Measurements from ENCODE around the gene CSMD2. TPM values are rescaled to one million over a fixed set of nuclear protein-coding genes. Genes with fewer than 3 reads are reported as not detected.
"Not testable (repeated sequence)": the region's sequence is repeated elsewhere in the genome, so short reads cannot be mapped to it uniquely, and the experiment has no call there.

Gene CSMD2
- total and polyA plus RNA-seq, 2 of the 8 experiments (the other 6 are each of a cell fraction or from before 2014, with no cell fraction given), result 7.0 to 14.7 TPM

DNA sequence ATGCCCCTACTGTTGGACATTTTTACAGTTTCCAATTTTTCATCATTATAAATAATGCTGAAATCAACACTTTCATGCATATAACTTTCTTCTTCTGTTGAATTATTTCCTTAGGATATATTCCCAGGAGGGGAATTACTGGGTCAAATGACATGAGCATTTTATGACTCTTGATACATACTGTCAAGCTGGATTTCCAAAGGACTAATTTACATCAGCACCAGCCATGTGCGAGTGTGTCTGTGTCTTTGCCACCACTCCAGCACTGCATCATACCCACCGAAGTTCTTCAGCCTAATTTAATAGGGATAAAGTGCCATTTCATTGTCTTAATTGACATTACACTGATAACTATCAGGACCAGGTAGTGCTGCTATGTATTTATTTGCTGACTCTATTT lies 146.7 kb downstream of the CSMD2 start:
- no peak for FAIRE-seq
- no peak for TF ChIP-seq CHD2 (IDR thresholded peaks at IDR 0.05; ENCODE audit: low read length)
- Histone ChIP-seq H2BK5ac (ENCODE audit: low read depth, low read length) (no peak overlapping the region), H4K5ac (ENCODE audit: insufficient read length, low read depth, low read length) (no peak overlapping the region), H2AK5ac (ENCODE audit: low read depth, low read length) (no peak overlapping the region), H3K56ac (replicated peaks; ENCODE audit: insufficient read length, low read depth, low read length) (no peak overlapping the region), H2BK120ac (replicated peaks; ENCODE audit: low read depth, low read length) (no peak overlapping the region), H2BK20ac (ENCODE audit: low read length) (no peak overlapping the region), H3K18ac (ENCODE audit: extremely low read depth, low read length) (no peak overlapping the region), H3K36me3 (ENCODE audit: control insufficient read depth in 2 of 4, insufficient read depth in 4 of 4, low read length in 3 of 4) (no peaks in the 10 kb centered on the region; a peak in 1 of 8 replicates), H4K20me1 (replicated peaks in 1 of 2; ENCODE audit: control insufficient read depth in 1 of 2, insufficient read depth in 2 of 2, low read length in 2 of 2) (peaks cover 10 to 13% of the 10 kb centered on the region in 2 experiments), H3K4me1 (replicated peaks in 1 of 4; ENCODE audit: control insufficient read depth in 3 of 4, insufficient read depth in 4 of 4, low read length in 3 of 4) (peaks cover 5 to 20% (median 8%) of the 10 kb centered on the region in 4 experiments), H3K4me3 (ENCODE audit: extremely low read depth in 1 of 4, insufficient read depth in 2 of 4, low read depth in 3 of 4, low read length in 4 of 4) (no peak overlapping the region), H4K91ac (replicated peaks; ENCODE audit: insufficient read length, low read length) (no peak overlapping the region), H2BK15ac (ENCODE audit: low read length) (no peak overlapping the region), H2AFZ (ENCODE audit: low read length) (no peak overlapping the region), H3K23ac (ENCODE audit: insufficient read length) (no peak overlapping the region), H3K79me1 (ENCODE audit: low read depth, low read length) (no peaks in the 10 kb centered on the region; the same call in 1 of the 2 replicates), H4K8ac (ENCODE audit: extremely low read depth, insufficient read depth, low read length) (no peak overlapping the region), H3K27ac (ENCODE audit: low read depth, low read length) (no peak overlapping the region), H3K9ac (replicated peaks in 1 of 4; ENCODE audit: extremely low read depth in 1 of 4, low read depth in 3 of 4, low read length in 3 of 4) (no peak overlapping the region), H2BK12ac (ENCODE audit: low read depth, low read length) (no peak overlapping the region), H3K79me2 (ENCODE audit: control insufficient read depth in 1 of 2, insufficient read depth in 2 of 2, low read length in 2 of 2) (peaks cover 0 to 3% of the 10 kb centered on the region in 2 experiments; a peak in 1 of 4 replicates), H3K9me3 (ENCODE audit: insufficient read depth in 2 of 2, low read depth in 1 of 2, low read length in 1 of 2) (no peaks in the 10 kb centered on the region), H3K23me2 (ENCODE audit: low read depth, low read length) (no peaks in the 10 kb centered on the region), H3K27me3 (replicated peaks in 1 of 4; ENCODE audit: control insufficient read depth in 3 of 4, extremely low read depth in 1 of 4, insufficient read depth in 3 of 4, low read length in 3 of 4) (no peaks in the 10 kb centered on the region), H3K14ac (ENCODE audit: insufficient read length) (no peak overlapping the region), H3K4ac (replicated peaks; ENCODE audit: insufficient read length, low read depth, low read length) (no peak overlapping the region), H3K4me2 (ENCODE audit: insufficient read depth in 1 of 2, low read depth in 2 of 2, low read length in 2 of 2) (no peak overlapping the region)
- WGBS, 2 experiments (ENCODE audit: extremely low coverage in 1 of 2, insufficient coverage in 1 of 2, insufficient read length in 1 of 2, insufficient replicate concordance in 2 of 2, low coverage in 1 of 2, low lambda C conversion rate in 2 of 2, missing lambda C conversion rate in 1 of 2), result 68% methylated on average over 2 of the region's 2 CpGs; no CpG with 5 or more reads in 1 of the 2 experiments
- POLR2A ChIA-PET (ENCODE audit: partially characterized antibody), result no interaction called here
- DNase-seq (ENCODE audit: low read depth in 1 of 2, low spot score in 2 of 2), result no peak
- CTCF ChIA-PET (ENCODE audit: partially characterized antibody), result no interaction called here

- H3K14ac ChIP-seq (ENCODE audit: insufficient read length); H2AK5ac ChIP-seq (ENCODE audit: low read depth, low read length); H3K79me1 ChIP-seq (ENCODE audit: low read depth, low read length); H2BK20ac ChIP-seq (ENCODE audit: low read length); H3K9ac ChIP-seq (replicated peaks in 1 of 4; ENCODE audit: extremely low read depth in 1 of 4, low read depth in 3 of 4, low read length in 3 of 4); H4K8ac ChIP-seq (ENCODE audit: extremely low read depth, insufficient read depth, low read length); POLR2A ChIA-PET (ENCODE audit: partially characterized antibody); H3K27ac ChIP-seq (ENCODE audit: low read depth, low read length); H3K18ac ChIP-seq (ENCODE audit: extremely low read depth, low read length); H3K79me2 ChIP-seq (ENCODE audit: control insufficient read depth in 1 of 2, insufficient read depth in 2 of 2, low read length in 2 of 2); H3K56ac ChIP-seq (replicated peaks; ENCODE audit: insufficient read length, low read depth, low read length); H3K9me3 ChIP-seq (ENCODE audit: insufficient read depth in 2 of 2, low read depth in 1 of 2, low read length in 1 of 2); DNase-seq (ENCODE audit: low read depth in 1 of 2, low spot score in 2 of 2); H3K23me2 ChIP-seq (ENCODE audit: low read depth, low read length); H2BK12ac ChIP-seq (ENCODE audit: low read depth, low read length); H2BK5ac ChIP-seq (ENCODE audit: low read depth, low read length); H2BK120ac ChIP-seq (replicated peaks; ENCODE audit: low read depth, low read length); H3K4me3 ChIP-seq (ENCODE audit: extremely low read depth in 1 of 4, insufficient read depth in 2 of 4, low read depth in 3 of 4, low read length in 4 of 4); H2AFZ ChIP-seq (ENCODE audit: low read length); H4K91ac ChIP-seq (replicated peaks; ENCODE audit: insufficient read length, low read length); H3K4me2 ChIP-seq (ENCODE audit: insufficient read depth in 1 of 2, low read depth in 2 of 2, low read length in 2 of 2); H3K4ac ChIP-seq (replicated peaks; ENCODE audit: insufficient read length, low read depth, low read length); FAIRE-seq; H4K5ac ChIP-seq (ENCODE audit: insufficient read length, low read depth, low read length); H2BK15ac ChIP-seq (ENCODE audit: low read length); H3K36me3 ChIP-seq (ENCODE audit: control insufficient read depth in 2 of 4, insufficient read depth in 4 of 4, low read length in 3 of 4); H3K23ac ChIP-seq (ENCODE audit: insufficient read length); H3K27me3 ChIP-seq (replicated peaks in 1 of 4; ENCODE audit: control insufficient read depth in 3 of 4, extremely low read depth in 1 of 4, insufficient read depth in 3 of 4, low read length in 3 of 4): not testable (repeated sequence)
- Histone ChIP-seq H3K4me1 (replicated peaks in 1 of 4; ENCODE audit: control insufficient read depth in 3 of 4, insufficient read depth in 4 of 4, low read length in 3 of 4) (peaks cover 5 to 20% (median 8%) of the 10 kb centered on the region in 4 experiments), H4K20me1 (replicated peaks in 1 of 2; ENCODE audit: control insufficient read depth in 1 of 2, insufficient read depth in 2 of 2, low read length in 2 of 2) (peaks cover 7 to 12% of the 10 kb centered on the region in 2 experiments)
- 66% methylated on average over 3 of the region's 3 CpGs; no CpG with 5 or more reads in 1 of the 2 experiments for WGBS, 2 experiments (ENCODE audit: extremely low coverage in 1 of 2, insufficient coverage in 1 of 2, insufficient read length in 1 of 2, insufficient replicate concordance in 2 of 2, low coverage in 1 of 2, low lambda C conversion rate in 2 of 2, missing lambda C conversion rate in 1 of 2)
- CTCF ChIA-PET (ENCODE audit: partially characterized antibody), result interaction anchor here (1.6 kb wide), 1 partner anchor 9 kb away, joined by 4 read pairs; no protein-coding TSS in a partner anchor
Measured at GRCh38 chr1:34016281-34016680, 148.7 kb downstream of the CSMD2 start.
